Urinary bladder (tissue), 4 donors: ENCODE measurements around the gene KCTD17. TPM values are rescaled to one million over a fixed set of nuclear protein-coding genes. Genes with fewer than 3 reads are reported as not detected.

Experiments used
- DNase-seq: peaks from one replicate; pipeline ENCODE4 v3.0.0-alpha.2; 2015; ENCODE audit errors: extremely low spot score
- H3K27ac ChIP-seq: one replicate; pipeline ENCODE4 v1.5.1; 2013; ENCODE audit warnings: low read depth, mild to moderate bottlenecking, moderate library complexity
- H3K36me3 ChIP-seq: one replicate; pipeline ENCODE4 v1.6.1; 2013; ENCODE audit warnings: mild to moderate bottlenecking, moderate library complexity; ENCODE audit not compliant: insufficient read depth
- H3K4me1 ChIP-seq: one replicate; pipeline ENCODE4 v1.6.1; 2013; ENCODE audit warnings: mild to moderate bottlenecking, moderate library complexity; ENCODE audit not compliant: insufficient read depth
- H3K4me3 ChIP-seq: one replicate; pipeline ENCODE4 v1.5.1; 2013; ENCODE audit warnings: low read depth, low read length
- WGBS: extraction: QIAGEN DNeasy Blood & Tissue Kit; methylation state at CpG from one replicate; pipeline ENCODE4 v1.1.7; 2013; 5-methylcytosine and 5-hydroxymethylcytosine counted together
- polyA plus RNA-seq: library from polyadenylated mRNA; stranded (reverse); fragments of 200-250 nt; gene quantifications from one replicate; pipeline ENCODE4 v1.2.3, GENCODE V29; 2013
- small RNA-seq: library from RNA; depleted of rRNA; stranded (forward); fragments of <200 nt; gene quantifications from one replicate; pipeline ENCODE3, GENCODE V24; 2014
- total RNA-seq: library from RNA; depleted of rRNA; stranded (reverse); fragments of >200 nt; gene quantifications from one replicate; pipeline ENCODE4 v1.2.3, GENCODE V29; 2014
- donor health status: healthy with polysubstance abuse.
- donor health status: healthy.

The KCTD17 gene
- total and polyA plus RNA-seq, 2 donors = 13.8 to 36.1 TPM

GRCh38 chr22:37107816-37108621, 56.5 kb downstream of the KCTD17 start:
- DNase-seq = no peak
- H3K4me1 ChIP-seq = no peaks in the 10 kb centered on the region
- H3K27ac ChIP-seq = no peak overlapping the region
- H3K36me3 ChIP-seq = no peaks in the 10 kb centered on the region
- no peak overlapping the region for H3K4me3 ChIP-seq
- 85% methylated on average over 18 of the region's 18 CpGs for WGBS

DNA sequence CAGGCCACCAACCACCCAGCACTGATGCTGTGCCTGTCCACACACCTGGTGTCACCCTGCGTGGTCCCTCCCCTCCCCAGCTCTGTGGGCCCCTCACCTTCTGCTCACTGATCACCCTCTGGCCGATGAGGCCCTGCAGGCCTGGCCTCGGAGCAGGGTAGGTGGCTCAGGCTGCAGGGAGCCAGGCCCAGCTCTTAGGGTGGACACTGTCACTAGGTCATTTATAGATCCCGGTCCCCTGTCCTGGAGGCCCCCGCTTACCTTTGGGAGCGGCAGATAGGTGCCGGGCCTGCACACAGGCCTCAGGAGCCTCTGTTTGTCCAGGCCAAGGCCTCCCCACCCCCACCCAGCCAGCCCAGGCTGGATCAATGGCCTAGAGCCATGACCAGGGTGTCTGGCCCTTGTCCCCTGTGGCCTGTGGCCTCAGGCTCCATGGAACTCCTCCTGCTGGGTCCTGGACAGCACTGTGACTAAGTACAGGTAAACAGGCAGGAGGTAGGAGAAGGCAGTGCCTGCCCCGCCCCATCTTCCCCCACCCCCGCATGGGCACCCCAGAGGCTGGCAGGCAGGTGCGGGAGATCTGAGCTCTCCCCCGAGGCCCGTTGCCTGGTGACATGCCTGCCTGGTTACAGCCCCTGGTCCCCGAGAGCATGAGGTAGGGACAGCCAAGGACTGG, 57.8 kb downstream of the KCTD17 start, which contains the start of gene TMPRSS6:
Gene TMPRSS6, minus strand, starts transcription at position 472 of the 676 bp plus-strand sequence. CDS start 6,296 bp downstream, outside the sequence.
- DNase-seq = no peak
- Histone ChIP-seq H3K27ac (no peak within 1 kb of the TSS), H3K4me1 (no peaks in the 10 kb centered on the region), H3K36me3 (no peaks in the 10 kb centered on the region), H3K4me3 (no peak within 1 kb of the TSS)
- WGBS = 76% methylated on average over 13 of the region's 13 CpGs

GRCh38 chr22:37111156-37111717, 59.7 kb downstream of the KCTD17 start:
- Histone ChIP-seq H3K4me1 (no peaks in the 10 kb centered on the region), H3K4me3 (no peak overlapping the region), H3K36me3 (no peaks in the 10 kb centered on the region), H3K27ac (no peak overlapping the region)
- WGBS = 88% methylated on average over 13 of the region's 13 CpGs
- DNase-seq = no peak

GRCh38 chr22:37112084-37112728, 60.7 kb downstream of the KCTD17 start:
- no peaks in the 10 kb centered on the region for H3K36me3 ChIP-seq
- H3K4me3 ChIP-seq = no peak overlapping the region
- no peak overlapping the region for H3K27ac ChIP-seq
- WGBS = 55% methylated on average over 12 of the region's 12 CpGs
- no peak for DNase-seq
- H3K4me1 ChIP-seq = no peaks in the 10 kb centered on the region

Small RNA genes within 50 kb of the gene (small RNA-seq; reads per million reads assigned to genes)
- not detected for gene RF00019

Other genes with a start within 250 kb of the KCTD17 start
- 2.2 TPM for gene PVALB, start 234.7 kb upstream of the KCTD17 start, total RNA-seq
- gene PVALB, start 234.7 kb upstream of the KCTD17 start, polyA plus RNA-seq = 2.7 TPM
- 9.7 TPM for gene NCF4, start 190.7 kb upstream of the KCTD17 start, total RNA-seq
- 11.9 TPM for gene NCF4, start 190.7 kb upstream of the KCTD17 start, polyA plus RNA-seq
- gene CSF2RB, start 138.1 kb upstream of the KCTD17 start, total RNA-seq = 5.3 TPM
- gene CSF2RB, start 138.1 kb upstream of the KCTD17 start, polyA plus RNA-seq = 4.1 TPM
- gene TST, start 32.3 kb upstream of the KCTD17 start, total RNA-seq = 19.4 TPM
- gene TST, start 32.3 kb upstream of the KCTD17 start, polyA plus RNA-seq = 48.8 TPM
- gene MPST, start 32.0 kb upstream of the KCTD17 start, total RNA-seq = 44.1 TPM
- 123 TPM for gene MPST, start 32.0 kb upstream of the KCTD17 start, polyA plus RNA-seq
- gene TMPRSS6, start 58.0 kb downstream of the KCTD17 start, total RNA-seq = not detected
- gene TMPRSS6, start 58.0 kb downstream of the KCTD17 start, polyA plus RNA-seq = 0.04 TPM
- 0.69 TPM for gene IL2RB, start 98.2 kb downstream of the KCTD17 start, total RNA-seq
- gene IL2RB, start 98.2 kb downstream of the KCTD17 start, polyA plus RNA-seq = 0.70 TPM
- gene C1QTNF6, start 136.5 kb downstream of the KCTD17 start, total RNA-seq = 11.6 TPM
- 6.9 TPM for gene C1QTNF6, start 136.5 kb downstream of the KCTD17 start, polyA plus RNA-seq
- gene SSTR3, start 160.7 kb downstream of the KCTD17 start, total RNA-seq = not detected
- gene SSTR3, start 160.7 kb downstream of the KCTD17 start, polyA plus RNA-seq = not detected
- 3.2 TPM for gene RAC2, start 192.5 kb downstream of the KCTD17 start, total RNA-seq
- gene RAC2, start 192.5 kb downstream of the KCTD17 start, polyA plus RNA-seq = 17.4 TPM
- 10.8 TPM for gene CYTH4, start 230.8 kb downstream of the KCTD17 start, total RNA-seq
- 5.2 TPM for gene CYTH4, start 230.8 kb downstream of the KCTD17 start, polyA plus RNA-seq